NCI-H146 (cell line): ENCODE results near the gene ATP6V0E1.
"Not testable (repeated sequence)": the region's sequence is repeated elsewhere in the genome, so short reads cannot be mapped to it uniquely, and the experiment has no call there.

ENCODE experiments used
- DNase-seq: peaks from one replicate; lab custom pipeline; 2025; lab: John Stamatoyannopoulos, UW

Gene ATP6V0E1

DNA sequence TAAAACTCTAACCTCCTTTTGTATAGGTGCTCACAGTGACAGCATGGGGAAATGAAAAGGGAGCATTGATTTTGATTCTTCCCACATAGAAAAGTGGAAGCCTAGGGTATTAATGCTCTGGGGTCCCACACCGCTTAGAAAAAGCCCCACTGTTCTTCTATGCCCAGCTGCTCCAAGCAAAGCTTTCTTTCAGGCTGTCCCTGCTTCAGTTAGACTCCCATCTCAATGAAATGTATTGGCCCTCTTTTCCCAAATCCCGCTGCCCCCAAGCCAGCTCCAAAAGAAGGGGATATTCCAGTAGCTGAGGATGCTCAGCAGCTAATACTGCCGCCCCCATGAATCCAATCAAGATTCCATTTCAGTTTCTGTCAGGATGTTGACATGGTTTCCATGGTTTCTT, 55.6 kb downstream of the ATP6V0E1 start:
- DNase-seq, result no peak

DNA sequence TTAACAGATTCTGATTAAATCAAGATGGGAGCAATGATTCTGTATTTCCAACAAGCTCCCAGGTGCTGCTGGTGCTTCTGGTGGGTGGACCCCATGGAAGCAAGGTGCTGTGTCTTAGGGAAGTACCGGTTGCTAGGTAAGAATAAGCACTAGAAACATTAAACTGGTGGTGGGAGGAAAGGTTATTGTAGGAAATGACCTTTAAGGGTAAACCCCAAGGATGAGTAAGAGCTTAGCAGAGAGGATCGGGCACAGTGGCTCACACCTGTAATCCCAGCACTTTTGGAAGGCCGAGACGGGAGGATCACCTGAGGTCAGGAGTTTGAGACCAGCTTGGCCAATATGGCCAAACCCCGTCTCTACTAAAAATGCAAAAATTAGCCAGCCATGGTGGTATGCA, 56.4 kb downstream of the ATP6V0E1 start:
- DNase-seq, result no peak

DNA sequence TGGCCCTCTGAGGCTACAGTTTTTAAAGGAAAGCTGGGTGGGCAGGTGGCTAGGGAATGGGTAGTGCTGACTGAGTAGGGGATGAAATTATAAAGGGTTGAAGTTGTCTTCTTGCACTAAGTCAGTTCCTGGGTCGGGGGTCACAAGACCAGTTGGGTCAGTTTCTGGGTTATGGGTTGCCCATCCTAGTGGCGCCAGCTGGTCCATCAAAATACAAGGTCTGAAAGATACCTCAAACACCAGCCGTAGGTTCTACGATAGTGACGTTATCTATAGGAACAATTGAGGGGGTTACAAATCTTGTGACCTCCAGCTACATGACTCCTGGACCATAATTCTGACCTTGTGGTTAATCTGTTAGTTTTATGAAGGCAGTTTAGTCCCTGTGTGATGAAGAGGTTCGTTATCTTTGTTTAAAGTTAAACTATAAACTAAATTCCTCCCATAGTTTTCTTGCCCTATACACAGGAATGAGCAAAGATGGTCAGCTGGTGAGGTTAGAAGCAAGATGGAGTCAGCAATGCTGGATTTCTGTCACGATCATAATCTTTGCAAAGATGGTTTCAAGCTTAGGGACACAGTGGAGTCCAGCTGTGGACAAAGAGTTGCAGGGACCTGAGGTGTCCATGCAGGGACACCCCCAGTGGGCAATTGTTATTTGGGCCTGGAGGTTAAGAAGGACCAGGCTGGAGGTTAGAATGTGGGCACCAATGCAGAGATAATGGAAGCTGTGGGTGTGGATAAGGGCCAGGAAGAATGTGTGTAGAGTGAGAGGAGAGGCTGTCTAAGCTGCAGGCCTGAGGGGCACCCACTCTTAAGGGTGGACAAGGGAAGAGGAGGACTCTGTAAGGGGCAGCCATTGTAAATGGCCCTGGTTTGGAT, 58.6 kb downstream of the ATP6V0E1 start:
- DNase-seq, result no peak

DNA sequence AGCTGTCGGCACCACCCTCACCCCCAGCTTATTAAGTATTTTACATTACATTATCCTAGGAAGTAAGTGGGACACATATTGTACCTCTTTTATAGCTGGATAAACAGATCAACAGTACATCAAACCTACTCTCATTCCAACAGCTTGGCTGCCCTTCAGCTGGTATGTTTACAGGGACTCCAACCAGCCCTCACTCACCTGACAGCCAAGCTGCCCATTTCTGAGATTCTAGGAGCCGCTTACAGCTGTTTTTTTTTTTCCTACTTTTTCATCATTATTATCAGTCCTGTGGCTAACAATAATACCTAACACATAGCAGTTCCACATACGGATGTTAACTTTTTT, 59.2 kb downstream of the ATP6V0E1 start:
- DNase-seq, result no peak

DNA sequence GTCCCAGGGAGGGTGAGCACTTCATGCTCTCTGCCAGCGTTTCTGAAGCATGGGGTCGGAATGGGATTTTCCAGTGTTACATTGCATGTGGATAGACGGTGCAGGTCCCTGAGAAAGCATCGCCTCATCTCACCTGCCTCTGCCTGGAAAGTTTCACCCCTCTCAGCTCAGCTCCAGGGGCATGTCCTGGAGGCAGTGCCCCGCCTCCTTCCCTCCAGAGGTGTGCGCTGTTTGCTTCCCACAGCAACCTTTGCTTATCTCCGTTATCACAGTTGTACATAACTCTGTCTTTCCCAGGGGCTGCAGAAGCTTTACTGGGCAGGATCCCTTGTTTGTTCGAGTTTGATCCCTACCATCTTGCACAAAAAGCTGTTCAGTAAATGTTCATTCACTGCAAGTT, 61.9 kb downstream of the ATP6V0E1 start:
- DNase-seq, result no peak

DNA sequence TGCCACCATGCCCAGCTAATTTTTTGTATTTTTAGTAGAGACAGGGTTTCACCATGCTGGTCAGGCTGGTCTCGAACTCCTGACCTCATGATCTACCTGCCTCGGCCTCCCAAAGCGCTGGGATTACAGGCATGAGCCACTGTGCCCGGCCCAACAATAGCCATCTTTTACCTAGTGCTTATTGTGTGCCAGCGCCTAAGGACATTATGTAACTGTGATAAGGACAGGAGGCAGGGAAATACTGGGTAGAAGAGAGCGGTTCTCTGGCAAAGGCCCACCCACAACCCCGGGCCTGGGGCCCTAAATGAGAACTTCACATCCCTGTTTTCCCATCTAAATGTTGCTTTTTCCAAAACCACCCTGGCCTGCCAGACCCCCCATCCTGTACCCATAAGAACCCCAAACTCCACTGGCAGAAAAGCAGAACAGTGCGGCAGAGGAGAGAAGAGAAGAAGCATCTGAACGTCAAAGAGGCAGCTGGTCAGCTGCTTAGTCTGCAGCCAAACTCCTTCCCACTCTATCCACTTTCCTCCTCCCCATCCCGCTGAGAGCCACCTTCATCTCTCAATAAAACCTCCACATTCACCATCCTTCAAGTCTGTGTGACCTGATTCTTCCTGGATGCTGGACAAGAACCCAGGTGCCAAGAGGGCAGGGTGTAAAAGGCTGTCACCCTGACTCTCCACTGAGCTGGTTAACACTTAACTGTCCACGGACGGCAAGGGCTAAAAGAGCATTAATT, 63.7 kb downstream of the ATP6V0E1 start:
- DNase-seq, result not testable (repeated sequence)

DNA sequence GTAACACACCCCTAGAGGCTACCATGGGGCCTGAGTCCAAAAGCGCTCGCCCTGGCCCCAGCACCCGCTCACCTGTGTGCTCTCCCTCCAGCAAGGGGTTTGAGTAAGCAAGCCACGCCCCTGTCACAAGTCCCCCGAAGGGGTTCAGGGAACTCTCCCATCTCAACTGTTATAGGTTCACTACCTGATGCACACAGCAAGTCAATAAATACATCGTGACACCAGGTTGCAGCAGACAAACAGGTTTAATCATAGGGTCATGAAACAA, 64.2 kb downstream of the ATP6V0E1 start:
- no peak for DNase-seq

DNA sequence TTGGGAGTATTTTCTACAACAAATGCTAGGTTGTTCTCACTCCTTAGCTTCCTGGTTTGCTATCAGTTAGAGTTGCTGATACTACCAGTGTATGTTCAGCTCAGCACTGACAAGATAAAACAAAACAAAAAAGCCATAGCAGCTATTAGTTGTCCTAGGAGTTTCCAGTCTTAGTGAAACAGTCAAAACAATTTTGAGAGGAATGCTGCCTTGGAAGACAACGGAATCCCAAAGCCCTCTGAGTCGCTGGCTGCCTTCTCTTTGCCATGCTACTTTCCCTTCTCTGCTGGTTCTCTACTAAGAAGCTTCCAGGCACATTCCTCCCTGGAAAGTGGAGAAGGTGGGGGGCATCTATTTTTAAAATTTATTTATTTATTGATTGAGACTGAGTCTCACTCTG, 67.2 kb downstream of the ATP6V0E1 start:
- no peak for DNase-seq

DNA sequence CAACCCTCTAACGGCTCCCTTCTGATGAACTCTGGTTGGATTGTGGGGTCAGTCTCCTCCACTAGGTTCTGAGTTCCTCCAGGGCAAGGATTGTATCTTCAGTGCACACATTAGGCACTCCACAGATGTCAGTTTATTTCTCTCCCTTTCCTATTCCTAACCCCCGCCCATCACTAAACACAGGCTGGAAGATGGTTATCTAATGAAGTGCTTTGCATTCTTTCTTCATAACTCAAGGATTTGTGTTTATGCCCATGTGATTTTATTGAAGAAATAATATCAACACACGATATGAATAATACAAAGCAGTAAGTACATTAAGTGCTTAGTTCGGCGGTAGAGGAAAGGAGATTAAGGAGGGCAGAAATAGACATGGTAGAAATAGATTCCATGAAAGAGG, 68.2 kb downstream of the ATP6V0E1 start:
- no peak for DNase-seq

DNA sequence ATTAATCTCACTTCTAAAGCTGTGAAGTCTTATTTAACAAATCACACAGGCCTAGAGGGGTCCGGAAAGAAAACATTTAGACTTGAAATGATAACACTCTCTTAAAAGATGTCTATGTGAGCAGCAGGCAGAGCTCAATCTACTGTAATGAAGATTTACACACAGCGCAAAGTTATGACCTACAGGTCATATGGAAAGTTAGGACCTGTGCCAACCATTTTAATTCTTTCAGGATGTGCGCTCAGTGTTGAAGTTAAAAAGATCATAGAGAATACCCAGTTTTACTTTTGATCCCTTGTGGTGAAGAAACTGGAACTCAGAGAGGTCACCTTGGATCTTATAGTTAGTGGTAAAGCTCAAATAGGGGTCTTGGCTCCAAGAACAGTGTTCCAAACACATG, 69.5 kb downstream of the ATP6V0E1 start:
- no peak for DNase-seq

DNA sequence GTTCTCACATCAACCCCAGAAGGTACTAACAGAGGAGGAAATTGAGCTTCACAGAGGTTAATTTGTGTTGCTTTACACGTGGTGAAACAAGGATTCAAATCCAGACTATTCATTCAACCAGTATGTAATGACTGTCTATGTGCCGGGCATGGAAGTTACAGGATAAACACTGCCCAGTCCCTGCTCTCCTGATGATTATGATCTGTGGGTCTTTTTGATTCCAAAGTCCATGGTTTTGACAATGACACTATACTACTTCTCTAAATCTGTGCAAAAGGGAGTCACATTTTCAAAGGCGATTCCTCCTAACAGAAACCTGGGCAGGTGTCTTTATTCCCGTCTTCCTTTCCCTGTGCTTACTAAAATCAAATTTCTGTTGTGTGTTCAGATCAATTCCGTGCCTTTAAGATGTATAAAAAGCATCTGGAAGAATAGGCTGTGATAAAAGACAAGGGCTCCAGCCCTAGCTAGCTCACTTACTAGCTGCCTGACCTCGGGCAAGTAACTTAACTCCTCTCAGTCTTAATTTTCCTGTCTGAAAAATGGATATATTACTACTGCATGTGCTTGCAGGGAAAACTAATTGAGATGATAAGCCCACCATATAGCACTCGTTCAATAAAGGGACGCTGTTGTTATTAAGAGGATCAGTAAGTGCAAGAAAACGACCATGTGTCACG, 71.6 kb downstream of the ATP6V0E1 start:
- no peak for DNase-seq

DNA sequence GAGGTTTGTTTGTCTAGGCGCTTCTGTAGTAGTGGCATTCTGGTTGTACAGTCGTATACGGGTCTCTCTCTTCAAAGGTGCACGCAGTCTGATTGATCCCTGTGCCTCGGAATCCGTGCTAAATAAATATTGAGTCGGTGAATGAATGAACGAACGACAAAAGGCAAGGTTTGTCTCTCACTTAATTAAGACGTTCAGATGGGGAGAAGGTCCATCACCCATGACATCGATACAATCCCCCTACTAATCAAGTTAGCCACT, 72.1 kb downstream of the ATP6V0E1 start:
- no peak for DNase-seq

DNA sequence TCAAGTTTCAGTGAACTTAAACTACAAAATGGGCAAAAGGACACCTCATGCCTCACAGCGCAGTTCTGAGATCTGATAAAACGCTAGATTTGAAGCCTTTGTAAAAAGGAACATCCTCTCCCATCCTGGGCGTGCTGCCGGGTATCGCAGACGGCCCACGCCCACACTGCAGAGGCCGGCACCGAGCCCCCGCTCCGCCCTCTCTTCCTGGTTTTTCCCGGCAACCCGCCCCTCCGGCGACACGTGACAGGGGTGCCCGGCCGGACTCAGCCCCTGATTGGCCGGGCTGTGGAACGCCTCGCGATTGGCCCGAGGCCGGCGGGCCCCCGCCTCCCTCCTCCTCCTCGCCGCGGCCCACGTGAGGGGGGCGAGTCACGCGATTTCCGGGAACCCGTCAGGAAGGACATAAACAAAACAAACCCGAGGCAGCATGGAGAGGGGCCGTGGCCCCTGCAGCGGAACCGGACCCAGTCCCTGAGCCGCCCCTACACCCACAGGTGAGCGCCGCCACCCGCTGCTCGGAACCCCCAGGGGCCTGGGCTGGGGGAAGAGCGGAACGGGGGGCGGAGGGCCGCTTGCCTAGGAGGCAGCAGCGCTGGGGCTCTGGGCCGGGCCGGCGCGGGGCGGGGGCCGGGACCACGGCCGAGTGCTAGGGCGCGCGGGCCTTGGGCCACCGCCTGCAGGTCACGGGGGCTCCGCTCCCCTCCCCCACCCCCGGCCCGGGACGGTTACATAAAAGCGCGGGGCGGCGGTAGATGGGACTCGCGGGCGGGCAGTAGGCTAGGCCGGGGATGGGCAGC, 72.6 kb downstream of the ATP6V0E1 start, which contains the start of gene CREBRF:
TSS of gene CREBRF (plus strand) at position 370 of the 800 bp plus-strand sequence. CDS start 24,424 bp downstream, outside the sequence.
- DNase-seq, result peak; percentile 91

DNA sequence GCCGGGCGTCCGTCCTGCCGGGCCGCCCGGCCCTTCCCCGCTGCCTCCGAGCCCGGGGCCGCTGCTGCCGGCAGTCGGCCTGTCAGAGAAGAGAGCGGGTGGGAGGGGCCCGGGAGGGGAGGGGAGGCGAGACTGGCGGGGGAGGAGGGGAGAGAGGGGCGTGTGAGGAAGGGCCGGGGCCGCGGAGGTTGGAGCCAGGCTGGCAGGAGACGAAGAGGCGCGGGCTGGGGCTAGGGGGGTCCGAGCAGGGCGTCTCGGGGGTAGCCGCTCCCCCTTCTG, 73.2 kb downstream of the ATP6V0E1 start:
- DNase-seq, result peak; percentile 72

DNA sequence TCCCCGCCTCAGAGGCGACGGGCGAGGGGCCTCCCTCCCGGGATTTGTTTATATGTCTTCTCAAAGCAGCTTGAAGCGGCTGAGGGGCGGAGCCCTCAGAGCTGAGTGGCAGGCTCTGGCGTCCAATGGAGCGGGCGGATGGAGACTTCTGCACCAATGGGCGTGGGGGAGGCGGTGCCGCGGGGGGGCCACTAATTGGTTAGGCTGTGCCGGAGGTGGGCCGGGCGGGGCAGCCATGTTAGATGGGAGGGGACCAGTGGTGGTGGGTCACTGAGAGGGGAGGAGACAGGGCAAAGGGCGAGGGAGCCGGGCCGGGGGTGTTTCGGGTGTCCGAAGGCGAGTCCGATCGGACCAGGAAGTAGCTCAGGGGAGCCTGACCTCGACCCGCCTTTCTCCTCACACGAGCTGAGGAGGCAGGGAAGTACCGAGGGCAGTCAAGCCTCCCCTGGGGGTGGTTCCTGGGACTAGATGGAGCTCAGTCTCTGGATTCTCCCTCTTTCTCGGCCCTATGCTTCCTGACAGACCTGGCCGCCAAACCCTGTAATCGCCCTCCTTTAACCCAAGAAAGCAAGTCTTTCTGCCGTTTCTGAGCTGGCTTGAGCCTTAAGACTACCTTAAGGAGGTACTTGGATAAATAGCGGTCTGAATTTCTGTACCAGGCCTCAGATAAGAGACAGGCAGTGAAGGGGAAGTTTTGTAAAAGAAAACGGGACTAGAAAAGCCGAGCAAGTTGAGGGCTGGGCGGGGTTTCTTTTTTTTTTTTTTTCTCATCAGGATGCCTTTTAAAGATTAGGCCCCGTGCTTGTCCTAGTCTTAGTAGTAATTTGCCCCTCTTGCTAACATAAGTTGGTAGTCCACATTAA, 73.7 kb downstream of the ATP6V0E1 start:
- DNase-seq, result peak; percentile 94

DNA sequence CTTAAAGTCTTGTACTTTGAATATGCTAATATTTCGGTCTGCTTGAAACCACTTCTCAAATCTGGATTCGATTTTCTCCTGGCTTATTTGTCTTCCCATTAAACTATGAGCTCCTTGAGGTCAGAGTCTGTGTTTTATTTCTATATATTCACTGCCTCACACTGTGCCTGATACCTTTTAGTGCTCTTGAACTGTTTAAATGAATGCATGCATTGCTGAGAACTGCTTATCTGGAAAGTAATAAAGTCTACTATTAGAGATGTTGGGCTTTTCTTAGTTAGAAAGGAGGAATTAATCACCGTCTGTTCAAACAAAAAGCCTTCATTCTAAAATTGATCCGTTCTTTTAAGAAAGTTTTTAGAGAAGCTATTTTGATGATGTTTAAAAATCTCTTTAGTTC, 78.6 kb downstream of the ATP6V0E1 start:
- no peak for DNase-seq

DNA sequence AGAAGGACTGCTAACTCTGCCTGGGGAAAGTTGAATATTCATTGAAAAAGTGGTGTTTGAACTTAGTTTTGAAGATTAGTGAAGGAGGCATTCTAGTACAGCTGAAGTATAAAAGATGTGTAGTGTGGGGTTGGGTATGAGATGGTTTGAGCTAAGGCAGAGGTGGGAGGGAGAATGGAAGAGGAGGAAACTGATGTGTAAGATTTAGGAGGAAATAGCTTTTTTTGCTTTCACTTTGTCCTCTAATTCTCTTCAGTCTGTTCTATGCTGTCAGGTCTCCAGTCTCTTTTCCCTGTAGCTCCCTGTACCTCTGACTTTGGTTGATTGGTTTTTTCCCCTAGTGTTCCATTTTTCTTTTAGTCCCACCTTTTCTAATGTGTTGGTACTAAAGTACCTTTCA, 81.6 kb downstream of the ATP6V0E1 start:
- no peak for DNase-seq

DNA sequence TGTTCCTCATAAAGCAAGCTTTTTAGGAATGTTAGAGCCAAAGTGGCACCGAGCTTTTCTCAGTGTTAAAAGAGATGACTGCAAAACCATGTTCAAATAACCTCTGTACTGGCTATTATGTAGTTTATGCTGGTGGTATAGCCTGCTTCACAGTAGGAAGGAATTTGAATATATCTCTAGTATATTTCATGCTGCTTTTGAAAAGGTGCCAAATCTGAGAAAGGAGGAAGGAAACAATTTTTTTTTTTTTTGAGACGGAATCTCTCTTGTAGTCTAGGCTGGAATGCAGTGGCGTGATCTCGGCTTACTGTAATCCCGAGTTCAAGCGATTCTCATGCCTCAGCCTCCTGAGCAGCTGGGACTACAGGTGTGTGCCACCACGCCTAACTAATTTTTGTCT, 86.1 kb downstream of the ATP6V0E1 start:
- no peak for DNase-seq

DNA sequence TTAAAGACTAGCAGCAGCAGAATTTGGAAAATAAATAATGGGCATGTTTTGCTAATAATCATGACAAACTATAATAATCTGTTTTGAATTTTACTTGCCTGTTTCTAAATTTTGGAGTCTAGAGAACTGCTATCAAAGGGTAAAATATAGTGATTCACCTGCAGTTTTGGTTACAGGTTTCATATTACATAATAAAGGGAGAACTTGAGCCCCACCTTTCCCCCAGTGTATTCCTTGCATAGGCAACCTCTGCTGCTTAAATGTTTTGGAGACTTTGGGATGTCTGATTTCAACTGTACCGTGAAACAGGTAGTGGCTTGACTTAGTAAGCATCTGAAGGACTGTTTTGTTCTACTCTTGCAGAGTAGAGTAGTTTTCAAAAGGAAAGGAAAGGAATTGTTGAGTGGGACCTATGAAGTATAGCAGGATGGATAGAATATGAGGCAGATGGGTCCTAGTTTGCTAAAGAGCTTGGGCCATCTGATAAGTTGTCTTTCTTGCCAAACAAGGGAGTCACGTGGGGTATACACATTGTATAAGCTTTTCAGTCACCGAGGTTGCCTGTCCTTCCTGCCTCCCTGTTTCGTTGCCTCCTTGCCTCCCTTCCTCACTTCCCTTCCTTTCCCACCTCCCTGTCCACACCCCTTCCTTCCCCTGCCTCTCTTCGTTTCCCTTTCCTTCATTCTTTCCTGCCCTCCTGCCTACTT, 91.7 kb downstream of the ATP6V0E1 start:
- DNase-seq, result no peak

DNA sequence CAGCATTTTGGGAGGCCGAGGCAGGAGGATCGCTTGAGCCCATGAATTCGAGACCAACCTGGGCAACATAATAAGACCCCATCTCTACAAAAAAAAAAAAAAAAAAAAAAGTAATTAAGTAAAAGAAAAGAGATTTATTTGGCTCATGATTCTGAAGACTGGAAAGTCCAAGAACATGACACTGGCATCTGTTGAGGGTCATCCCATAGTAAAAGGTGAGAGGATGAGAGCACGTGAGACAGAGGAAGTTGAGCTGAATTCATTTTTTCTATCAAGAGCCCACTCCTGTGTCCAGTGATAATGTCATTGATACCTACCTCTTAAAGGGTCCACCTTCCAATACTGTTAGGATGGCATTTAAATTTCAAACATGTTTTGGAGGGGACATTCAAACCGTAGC, 92.4 kb downstream of the ATP6V0E1 start:
- no peak for DNase-seq

DNA sequence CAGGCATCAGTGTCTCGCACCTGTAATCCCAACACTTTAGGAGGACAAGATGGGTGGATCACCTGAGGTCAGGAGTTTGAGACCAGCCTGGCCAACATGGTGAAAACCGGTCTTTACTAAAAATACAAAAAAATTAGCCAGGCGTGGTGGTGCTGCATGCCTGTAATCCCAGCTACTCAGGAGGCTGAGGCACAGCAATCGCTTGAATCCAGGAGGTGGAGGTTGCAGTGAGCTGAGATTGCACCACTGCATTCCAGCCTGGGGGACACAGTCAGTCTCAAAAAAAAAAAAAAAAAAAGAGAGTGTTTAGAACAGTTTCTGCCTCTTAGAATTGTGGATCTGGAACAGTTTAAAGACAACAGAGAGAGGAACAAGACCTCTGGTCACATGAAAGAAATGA, 92.9 kb downstream of the ATP6V0E1 start:
- DNase-seq, result not testable (repeated sequence)
